ENCODE data around the gene AGER. TPM values are rescaled to one million over a fixed set of nuclear protein-coding genes. Genes with fewer than 3 reads are reported as not detected.
"Not testable (repeated sequence)": the region's sequence is repeated elsewhere in the genome, so short reads cannot be mapped to it uniquely, and the experiment has no call there.

Gene AGER
- total RNA-seq, 1 experiment from 2014 or later: 1.3 TPM

DNA sequence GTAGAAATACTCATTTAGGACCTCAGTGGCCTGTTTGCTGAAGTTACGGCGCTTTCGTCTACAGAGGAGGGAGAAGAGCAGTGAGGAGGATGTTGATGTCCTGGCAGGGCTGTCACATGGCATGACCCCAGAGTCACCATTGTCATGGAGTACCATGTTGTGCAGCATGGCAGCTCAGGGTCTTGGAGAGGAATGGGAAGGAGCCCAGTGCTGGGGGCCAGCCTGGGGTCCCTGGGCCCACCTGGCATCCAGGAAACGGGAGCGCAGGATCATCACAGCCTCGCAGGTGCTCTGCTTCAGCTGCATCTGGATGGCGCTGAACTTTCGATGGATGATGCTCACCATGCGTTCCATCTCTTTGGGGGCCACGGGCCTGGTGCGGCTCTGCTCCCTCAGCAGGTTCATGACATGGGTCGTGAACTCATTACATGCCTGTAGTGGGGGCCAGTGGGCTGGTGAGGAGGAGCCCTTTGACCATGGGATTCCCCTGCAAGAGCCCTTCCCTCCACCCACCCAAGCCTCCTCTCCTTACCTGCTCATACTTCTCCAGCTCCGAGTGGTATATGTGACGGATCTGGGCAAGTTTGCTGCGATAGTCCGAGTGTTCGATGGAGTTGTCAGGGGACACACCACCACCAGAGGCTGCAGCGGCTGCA, 3.8 kb upstream of the AGER start:
- not testable (repeated sequence) for DNase-seq (ENCODE audit: low read depth)

DNA sequence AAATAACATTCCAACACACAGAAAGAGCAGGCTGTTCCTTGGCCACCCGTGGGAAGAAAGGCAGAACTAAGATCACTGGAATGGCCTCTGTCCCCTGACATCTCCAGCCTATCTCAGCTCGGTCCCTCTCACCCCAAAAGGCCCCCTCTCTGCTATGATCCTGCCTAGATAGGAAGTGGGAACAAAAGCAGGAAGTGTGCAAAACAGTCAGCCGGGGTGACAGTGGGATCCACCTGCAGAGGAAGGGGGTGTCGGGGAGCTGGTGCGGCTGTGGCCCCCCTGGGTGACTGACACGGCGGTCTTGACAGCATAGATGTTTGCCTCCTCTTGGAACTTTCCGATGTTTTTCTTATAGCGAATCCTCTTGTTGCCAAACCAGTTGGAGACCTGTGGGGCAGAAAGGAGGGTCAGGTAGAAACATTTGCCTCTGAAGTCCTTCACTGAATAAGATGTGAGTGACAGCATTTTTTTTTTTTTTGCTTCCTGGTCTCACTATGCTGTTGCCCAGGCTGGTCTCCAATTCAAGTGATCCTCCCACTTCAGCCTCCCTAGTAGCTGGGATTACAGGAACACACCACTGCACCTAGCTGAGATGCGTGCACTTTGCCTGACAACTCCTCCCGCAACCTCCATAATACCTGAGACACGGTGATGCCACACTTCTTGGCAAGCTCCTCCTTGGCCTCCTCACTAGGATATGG, 3.1 kb upstream of the AGER start:
- DNase-seq (ENCODE audit: low read depth): no peak

DNA sequence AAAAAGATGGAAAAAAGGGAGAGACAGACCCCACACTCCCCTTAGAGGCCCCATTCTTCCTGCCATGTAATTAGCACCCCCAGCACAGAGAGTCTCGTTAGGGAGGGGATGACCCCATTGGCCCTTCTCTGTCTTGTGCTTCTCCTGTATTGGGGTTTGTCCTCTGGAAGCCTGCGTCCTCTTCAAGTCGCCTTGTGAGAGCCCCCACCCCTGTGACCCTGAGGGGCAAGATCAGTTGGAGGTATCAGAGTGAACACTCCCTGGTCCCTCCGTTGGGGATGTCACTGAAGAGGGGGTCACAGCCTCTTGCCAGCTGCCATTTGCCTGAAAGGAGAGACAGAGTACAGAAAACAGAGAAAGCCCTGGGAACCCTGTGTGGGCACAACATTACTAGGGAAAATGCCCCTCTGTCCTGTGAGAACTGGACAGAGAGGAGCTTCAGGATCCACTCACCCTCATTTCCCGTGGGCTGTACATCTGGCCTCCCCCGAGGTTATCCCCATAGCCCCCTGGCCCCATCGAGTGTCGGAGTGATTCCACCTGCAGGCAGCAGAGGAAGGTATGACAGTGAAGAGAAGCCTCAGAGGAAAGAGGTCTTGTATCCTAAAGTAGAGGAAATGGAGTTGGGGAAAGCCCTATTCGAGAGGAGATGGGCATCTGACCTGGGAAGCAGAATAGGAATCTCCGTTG, 2.2 kb upstream of the AGER start:
- DNase-seq (ENCODE audit: low read depth): not testable (repeated sequence)

DNA sequence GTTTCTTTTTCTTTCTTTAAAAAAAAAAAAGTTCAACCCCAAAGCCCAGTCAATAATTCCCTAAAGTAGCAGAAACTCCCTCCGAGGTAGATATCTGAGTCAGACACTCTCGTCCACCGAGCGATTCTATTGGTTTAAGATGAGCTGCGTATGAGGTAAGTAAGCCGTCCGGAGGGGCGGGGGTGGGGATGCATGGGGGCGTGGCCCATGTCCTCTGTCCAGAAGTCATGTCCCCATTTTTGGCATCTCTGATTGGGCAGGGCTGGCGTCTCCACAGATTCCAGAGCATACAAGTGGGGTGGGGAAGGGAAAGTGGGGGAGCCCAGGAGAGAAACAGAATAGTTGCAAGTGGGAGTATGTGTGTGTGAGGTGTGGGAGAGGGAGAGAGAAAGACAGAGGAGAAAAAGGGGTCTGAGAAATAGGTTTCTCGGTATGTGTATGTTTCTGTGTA, 1.7 kb upstream of the AGER start:
- DNase-seq (ENCODE audit: low read depth): peak; percentile 72

DNA sequence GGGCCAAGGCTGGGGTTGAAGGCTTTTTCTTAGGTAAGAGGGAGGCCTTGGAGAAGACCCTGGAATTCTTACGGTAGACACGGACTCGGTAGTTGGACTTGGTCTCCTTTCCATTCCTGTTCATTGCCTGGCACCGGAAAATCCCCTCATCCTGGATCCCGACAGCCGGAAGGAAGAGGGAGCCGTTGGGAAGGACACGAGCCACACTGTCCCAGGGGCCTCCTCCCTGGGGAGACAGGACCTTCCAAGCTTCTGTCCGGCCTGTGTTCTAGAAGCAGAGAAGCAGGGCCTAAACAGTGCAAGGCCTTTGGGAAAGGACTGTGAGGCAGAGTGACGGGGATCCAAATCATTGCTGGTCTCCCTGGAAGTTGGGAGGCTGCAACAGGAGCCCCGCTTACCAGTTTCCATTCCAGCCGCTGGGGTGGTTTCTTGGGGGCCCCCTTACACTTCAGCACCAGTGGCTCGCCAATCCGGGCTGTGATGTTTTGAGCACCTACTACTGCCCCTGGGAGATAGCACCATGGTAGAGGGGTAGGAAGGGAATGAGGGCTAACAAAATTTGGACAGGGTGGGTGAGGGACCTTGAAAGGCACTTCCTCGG, 470 bp downstream of the AGER start:
- DNase-seq (ENCODE audit: low read depth): no peak

DNA sequence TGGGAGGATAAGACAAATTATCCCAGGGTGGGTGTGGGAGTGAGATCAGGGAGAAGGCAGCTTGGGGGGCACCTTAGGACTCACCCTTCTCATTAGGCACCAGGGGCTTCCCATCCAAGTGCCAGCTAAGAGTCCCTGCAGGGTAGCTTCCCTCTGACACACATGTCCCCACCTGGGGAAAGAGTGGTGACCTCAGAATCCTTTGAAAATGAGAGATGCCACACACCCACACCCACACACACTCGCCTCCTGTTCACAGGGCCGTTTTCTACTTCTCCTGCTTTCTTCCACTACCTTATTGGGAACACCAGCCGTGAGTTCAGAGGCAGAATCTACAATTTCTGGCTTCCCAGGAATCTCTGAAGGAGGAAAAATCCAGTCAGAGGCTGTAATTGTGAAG, 1.0 kb downstream of the AGER start:
- DNase-seq (ENCODE audit: low read depth): no peak

DNA sequence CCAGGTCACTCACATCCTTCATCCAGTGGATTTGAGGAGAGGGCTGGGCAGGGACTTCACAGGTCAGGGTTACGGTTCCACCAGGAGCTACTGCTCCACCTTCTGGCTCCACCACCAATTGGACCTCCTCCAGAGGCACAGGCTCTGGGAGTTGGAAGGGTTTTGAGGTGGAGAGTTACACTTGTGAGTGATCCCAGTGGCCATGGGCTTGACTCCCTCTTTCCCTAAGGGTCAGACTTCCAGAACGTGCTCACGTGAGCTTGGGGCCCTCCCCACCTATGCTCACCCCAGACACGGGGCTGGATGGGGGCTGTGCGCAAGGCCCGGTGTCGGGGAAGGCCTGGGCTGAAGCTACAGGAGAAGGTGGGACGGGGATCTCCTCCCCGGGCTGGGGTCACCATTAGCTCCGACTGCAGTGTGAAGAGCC, 1.5 kb downstream of the AGER start:
- no peak for DNase-seq (ENCODE audit: low read depth)

DNA sequence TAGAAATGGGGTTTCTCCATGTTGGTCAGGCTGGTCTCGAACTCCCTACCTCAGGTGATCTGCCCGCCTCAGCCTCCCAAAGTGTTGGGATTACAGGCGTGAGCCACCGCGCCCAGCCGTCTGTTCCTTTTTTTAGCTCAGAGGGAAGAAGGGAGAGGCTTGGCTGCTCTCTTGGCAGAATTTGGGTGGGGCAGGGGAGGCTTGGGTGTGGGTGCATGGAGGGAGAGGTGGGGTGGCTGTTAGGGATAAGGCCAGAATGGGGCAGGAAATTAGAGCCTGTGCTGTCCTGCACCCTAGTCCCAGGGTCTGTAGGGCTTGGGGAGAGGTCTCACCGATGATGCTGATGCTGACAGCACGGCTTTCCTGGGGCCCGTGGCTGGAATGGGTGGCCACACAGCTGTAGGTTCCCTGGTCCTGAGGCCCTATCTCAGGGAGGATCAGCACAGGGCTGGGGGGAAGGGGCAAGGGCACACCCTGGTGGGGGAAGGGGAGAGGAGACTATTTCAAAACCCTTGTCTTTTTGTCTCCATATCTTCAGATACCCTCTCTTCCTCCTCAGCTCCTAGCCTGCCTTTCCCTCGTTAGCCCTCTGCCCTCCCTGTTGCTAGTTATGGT, 2.0 kb downstream of the AGER start:
- DNase-seq (ENCODE audit: low read depth): no peak

DNA sequence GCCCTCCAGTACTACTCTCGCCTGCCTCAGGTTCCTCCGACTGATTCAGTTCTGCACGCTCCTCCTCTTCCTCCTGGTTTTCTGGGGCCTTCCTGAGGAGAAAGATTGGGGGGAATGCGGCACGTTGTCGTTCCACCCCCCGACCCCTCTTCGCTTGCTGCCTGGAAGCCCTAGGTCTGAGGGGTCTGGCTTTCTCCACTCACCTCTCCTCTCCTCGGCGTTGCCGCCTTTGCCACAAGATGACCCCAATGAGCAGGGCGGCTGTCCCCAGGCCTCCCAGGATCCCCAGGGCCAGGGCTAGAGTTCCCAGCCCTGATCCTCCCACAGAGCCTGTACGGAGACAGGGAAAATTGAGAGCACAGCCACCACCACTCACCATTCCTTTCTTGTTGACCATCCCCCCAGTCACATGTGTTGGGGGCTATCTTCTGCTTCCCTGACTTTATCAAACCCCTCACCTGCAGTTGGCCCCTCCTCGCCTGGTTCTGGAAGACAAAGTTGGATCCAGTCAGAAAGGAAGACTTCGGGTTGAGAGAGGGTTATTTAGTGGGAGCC, 2.8 kb downstream of the AGER start:
- no peak for DNase-seq (ENCODE audit: low read depth)

DNA sequence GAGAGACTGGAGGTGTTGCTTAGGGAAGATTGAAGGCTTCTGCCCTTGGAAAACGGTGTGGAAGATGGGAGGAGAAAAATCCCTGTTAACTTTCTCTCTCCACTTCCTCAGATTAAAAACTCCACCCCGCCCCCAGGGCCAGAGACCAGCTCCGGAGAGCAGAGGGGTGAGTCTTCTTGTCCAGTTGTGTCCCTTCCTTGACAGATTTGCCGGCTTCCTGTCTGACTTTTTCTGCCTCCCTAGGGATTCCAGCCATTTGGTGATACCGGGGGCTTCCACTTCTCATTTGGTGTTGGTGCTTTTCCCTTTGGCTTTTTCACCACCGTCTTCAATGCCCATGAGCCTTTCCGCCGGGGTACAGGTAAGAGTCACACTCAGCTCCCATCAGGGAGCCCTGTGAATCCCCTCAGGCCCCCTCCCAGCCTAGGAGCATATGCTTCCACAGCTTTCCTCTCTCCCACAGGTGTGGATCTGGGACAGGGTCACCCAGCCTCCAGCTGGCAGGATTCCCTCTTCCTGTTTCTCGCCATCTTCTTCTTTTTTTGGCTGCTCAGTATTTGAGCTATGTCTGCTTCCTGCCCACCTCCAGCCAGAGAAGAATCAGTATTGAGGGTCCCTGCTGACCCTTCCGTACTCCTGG, 4.2 kb downstream of the AGER start:
- DNase-seq (ENCODE audit: low read depth): no peak

DNA sequence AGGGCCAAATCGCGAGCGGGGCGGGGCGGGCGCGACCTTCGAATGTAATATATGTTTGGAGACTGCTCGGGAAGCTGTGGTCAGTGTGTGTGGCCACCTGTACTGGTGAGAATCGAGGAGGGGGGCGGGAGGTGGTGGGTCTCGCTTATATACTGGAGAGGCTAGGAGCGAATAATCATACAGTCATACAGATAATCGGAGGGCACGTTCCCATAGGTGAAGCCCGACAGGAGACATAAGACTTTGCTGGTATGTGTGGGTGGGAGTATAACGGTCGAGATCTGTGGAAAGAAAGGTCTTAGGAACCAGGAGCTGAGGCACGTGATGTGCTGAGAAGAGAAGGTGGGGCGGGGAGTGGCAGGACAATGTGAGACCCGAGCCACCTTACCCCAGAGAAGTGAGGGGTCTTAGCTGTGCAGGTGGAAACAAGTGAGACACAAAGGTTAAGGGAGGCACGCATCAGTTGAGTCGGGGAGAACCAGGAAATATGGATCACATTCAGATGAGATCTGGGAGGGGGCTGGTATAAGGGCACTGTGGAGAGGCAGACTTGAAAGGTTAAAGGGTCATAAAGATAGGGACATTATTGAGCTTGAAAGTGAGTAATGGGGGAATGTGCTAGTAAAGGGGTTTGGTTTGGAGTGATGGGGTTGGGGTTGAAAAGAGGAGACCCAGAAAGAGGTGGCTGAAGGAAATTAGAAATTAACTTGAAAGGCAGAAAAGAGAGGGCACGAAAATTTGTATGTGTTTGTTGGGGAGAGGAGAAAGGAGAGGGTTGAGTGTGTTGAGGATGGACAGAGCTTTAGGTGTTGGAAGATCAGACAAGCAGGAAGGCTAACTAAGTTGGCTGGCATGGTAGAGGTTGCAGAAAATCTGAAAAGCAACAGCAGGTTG, 5.3 kb downstream of the AGER start:
- DNase-seq (ENCODE audit: low read depth): no peak

DNA sequence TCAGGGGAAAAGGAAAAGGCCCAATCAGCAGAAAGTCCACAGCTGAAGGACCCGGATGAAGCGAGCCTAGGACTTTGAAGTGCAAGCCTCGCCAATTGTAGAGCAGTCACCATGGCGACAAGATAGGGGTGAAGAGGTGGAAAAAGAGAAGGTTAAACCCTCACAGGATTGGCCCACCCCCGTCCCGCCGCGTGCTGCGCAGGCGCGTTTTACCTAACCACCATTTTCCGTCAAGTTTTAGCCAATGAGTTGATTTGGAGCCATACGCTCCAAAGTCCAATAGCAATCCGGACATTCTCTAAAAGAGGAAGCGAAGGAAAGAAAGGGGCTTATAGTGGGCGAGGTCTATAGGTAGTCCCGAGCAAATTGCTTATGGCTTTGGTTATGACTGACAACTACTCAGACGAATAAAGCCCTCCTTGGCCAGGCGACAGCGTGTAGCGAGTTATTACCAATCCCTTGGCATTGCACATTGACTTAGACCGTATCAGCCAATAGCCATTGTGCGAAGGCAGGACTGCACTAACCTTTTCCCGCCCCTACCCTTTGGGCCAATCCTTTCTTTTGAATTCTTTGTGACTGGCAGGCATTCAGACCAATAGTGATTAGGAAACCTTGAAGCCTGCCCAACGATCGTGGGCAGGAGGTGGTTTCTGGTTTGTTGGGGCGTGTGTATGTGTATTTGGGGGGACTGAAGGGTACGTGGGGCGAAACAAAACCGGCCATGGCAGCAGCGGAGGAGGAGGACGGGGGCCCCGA, 6.1 kb downstream of the AGER start, which contains the start of gene RNF5:
Gene RNF5 (plus strand): TSS at position 618 of the 759 bp plus-strand sequence. CDS start 107 bp downstream, at position 725.
- DNase-seq (ENCODE audit: low read depth): peak; percentile 100

DNA sequence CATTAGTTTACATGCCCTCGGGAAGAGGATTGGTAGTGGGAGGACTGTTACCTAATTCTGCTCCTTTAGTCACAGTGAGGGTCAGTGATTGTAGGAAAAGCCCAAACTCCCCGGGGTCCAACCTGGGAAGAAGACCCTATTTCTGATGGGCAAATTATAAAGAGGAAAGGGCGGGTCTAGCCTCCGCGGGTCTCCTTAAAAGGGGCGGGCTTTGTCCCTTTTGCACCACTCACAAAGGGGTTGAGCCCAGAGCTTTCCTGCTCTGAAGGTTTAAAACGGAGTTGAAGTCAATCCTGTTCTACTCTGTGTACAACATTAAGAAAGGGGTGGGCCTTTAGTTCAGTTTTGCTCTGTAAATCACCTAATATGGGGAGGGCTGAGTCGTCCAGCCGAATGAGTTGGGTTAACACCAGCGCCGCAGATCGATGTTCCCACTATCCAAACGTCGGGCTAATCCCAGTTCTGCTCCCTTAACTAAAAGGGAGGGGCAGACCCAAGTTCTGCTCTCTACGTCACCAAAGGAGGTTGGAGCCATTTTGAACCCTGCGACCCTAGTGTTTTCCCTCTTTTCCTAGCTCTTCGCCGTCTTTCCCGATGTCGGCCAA, 6.8 kb downstream of the AGER start:
- DNase-seq (ENCODE audit: low read depth): peak; percentile 71

DNA sequence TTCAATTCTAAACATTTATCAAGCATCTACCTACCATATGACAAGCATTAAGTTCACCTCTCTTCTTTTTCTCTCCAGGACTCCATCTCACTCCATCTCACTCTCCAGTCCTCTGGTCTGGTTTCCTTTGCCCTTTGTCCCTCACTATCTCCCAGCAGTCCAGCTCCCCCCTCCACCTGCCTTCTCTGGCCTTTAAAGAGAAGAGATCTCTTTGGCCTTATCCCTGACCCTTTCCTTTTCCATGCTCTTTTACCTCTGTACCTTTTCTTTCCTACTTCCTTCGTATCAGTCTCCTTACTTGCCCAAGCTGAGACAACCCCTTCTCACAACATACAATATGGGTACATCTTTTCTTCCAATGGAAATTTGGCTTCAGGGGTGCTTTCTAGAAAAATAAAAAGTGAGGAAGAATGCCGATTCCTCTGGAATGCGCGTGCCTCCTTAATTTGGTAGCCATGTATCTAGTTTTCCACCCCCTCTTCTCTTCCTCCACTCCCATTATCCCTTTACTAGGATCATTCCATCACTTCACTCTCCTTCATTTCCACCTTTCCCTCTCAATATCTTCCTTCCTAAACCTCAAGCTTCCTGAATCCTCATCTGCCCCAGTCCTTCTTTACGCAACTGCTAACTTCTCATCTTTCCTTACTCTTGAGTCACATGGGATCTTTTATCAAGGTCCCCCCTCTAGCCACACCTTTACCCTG, 7.4 kb downstream of the AGER start:
- peak; percentile 69 for DNase-seq (ENCODE audit: low read depth)

DNA sequence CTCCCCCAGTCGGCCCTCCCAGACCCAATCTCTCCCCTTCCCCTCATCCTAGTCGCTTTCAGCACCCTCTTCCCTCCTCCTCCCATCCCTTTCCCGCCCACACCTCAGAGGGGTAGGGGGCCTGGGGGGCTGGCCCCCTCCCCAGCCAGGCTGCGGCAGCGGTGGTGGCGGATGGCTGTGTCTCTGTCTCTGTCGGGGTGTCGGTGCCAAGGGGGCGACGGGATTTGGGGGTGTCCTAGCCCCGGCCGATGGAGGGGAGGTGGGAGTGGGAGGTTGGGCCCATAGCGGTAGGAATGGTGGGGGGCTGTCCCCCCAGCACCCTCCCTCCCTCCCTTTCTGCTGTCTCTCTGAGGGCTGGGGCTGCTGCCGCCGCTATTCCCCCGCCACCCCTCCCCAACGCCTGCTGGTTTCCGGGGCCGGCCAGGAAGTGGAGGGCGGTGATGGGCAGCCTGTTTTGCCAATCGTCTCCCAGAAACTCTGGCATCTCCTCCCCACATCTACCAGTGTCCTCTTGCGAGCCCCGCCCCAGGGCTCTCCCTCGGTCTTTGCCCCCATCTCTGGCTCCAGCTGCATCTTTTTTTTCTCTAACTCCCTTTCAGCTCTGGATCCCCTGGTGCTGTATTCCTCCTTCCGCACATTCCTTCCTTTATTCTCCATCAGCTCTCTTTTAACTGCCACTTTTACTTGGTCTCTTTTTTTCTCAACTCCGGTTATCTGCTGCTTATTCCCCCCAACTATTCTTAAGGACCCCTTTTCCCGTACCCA, 8.2 kb downstream of the AGER start, which contains the start of gene AGPAT1:
Gene AGPAT1 (minus strand): TSS at position 374 of the 765 bp plus-strand sequence. CDS start 4,588 bp downstream, outside the sequence.
- peak; percentile 97 for DNase-seq (ENCODE audit: low read depth)

DNA sequence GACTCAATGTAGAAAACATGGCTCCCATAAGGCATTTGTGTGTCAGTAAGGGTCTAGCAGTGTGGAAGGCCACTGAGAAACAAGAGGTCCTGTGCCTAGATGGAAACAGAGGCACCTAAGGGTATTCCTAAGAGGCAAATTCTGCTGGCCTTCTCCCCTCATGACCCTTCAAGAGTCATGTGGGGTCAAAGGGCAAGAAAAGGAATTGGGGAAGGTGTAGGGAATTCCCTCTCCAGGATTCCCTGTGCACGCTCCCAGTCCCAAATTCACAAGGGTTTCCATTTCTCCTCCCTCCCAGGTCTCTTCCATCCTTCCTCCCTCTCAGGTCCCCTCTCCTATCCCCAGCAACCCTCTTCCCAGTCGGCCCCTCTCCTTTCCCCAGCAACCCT, 8.7 kb downstream of the AGER start:
- DNase-seq (ENCODE audit: low read depth): no peak

DNA sequence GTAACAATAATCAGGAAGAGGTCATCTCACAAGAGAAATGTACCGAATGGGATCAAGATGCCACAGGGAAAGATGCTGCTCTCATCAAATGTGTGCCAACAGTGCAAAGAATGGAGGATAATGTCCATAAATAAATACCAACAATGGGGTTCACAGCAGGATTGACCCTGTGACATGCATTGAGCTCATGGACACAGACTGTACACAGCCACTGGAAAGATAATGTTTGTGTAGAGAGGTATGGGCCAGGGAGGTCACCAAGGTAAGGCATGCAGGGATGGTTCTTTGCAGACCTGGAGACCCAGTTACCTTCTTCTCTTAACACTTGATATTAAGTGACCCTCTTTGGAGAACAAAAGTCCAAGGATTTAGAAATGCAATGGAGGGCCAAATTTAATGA, 9.6 kb downstream of the AGER start:
- no peak for DNase-seq (ENCODE audit: low read depth)

All from HT1080 (cell line).